ENCODE data around the gene ZDHHC18. TPM values are rescaled to one million over a fixed set of nuclear protein-coding genes. Genes with fewer than 3 reads are reported as not detected.

ZDHHC18 gene
- total RNA-seq, 1 donor from 2014 or later: 29.7 TPM

GRCh38 chr1:26894263-26894662 lies 67.8 kb downstream of the ZDHHC18 start:
- no peaks in the 10 kb centered on the region for H3K9me3 Mint-ChIP-seq
- no peak for DNase-seq (ENCODE audit: extremely low spot score, unreplicated experiment)
- TF ChIP-seq CTCF (conservative IDR thresholded peaks at IDR 0.05): no peak
- peaks cover 13% of the 10 kb centered on the region for H3K4me1 Mint-ChIP-seq (ENCODE audit: unreplicated experiment)
- peak overlapping the region; percentile 68 for H3K27ac Mint-ChIP-seq
- no peaks in the 10 kb centered on the region for H3K27me3 Mint-ChIP-seq
- no peak overlapping the region for H3K4me3 Mint-ChIP-seq
- peaks cover 19% of the 10 kb centered on the region for H3K36me3 Mint-ChIP-seq

DNA sequence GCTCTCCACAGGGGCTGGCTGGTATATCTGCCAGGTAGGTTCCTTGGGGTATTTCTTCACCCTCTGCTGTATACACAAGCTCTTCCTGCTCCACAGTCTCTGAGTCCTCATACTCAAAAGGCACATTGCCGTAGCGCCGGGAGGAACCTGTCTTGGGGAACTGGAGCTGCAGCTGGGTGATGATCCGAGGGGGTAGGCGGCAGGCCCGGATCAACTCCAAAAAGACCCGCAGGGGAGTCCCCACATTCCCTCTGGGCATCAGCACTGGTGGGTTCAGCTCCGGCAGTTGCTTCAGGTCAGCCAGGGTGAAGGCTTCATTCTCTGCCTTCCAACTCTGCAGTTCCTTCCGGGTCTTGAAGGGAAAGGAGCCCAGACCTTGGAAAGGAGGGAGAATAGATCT lies 70.9 kb downstream of the ZDHHC18 start:
- no peak overlapping the region for H3K4me3 Mint-ChIP-seq
- H3K27ac Mint-ChIP-seq: no peak overlapping the region
- peaks cover 20% of the 10 kb centered on the region for H3K36me3 Mint-ChIP-seq
- DNase-seq (ENCODE audit: extremely low spot score, unreplicated experiment): no peak
- H3K4me1 Mint-ChIP-seq (ENCODE audit: unreplicated experiment): peaks cover 19% of the 10 kb centered on the region
- no peaks in the 10 kb centered on the region for H3K9me3 Mint-ChIP-seq
- TF ChIP-seq CTCF (conservative IDR thresholded peaks at IDR 0.05): no peak
- no peaks in the 10 kb centered on the region for H3K27me3 Mint-ChIP-seq

DNA sequence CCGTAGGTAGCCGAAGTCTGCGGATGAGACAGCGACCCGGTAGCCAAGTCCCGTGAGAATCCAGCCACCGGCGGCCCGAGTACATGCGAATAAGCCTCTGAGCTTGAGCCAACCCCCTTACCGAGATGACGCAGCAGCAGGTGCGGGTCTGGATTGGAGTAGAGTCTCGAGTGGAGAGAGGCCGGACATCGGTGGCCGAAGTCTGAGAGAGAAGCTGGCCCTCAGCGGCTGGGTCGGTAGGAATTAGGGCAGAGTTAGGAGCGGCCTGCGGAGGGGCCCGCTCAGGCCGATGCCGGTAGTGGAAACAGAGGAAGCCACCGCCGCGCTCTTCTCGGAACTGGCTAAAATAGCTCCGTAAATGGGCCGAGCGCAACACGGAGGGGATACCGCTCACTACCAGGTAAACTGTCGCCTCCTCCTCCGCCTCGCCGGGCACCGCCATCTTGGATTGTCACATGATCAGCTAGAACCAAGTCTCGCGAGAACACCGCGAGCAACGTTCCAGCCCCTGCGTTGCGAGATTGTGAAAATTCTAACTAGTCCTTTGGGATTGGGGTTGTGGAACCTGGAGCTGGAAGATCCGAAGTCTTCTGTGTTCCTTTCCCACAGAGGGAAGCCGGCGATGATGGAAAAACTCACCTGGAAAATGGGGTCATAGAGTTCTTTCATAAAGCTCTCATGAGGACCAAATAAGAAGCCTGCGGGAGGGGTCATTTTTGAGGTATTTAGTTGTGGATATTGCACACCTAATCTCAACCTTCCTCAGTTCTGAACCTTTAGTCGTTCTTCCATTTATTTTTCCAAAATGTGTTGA lies 73.7 kb downstream of the ZDHHC18 start, which contains the start of gene GPATCH3:
Gene GPATCH3, minus strand, starts transcription at position 467 of the 814 bp plus-strand sequence. Its CDS starts 25 bp downstream, at position 442.
- peak; percentile 91 for DNase-seq (ENCODE audit: extremely low spot score, unreplicated experiment)
- H3K27ac Mint-ChIP-seq: peak within 1 kb of the TSS; percentile 95
- peak within 1 kb of the TSS; percentile 94 for H3K4me3 Mint-ChIP-seq
- peaks cover 19% of the 10 kb centered on the region for H3K4me1 Mint-ChIP-seq (ENCODE audit: unreplicated experiment)
- H3K27me3 Mint-ChIP-seq: no peaks in the 10 kb centered on the region
- H3K9me3 Mint-ChIP-seq: no peaks in the 10 kb centered on the region
- no peak for TF ChIP-seq CTCF (conservative IDR thresholded peaks at IDR 0.05)
- H3K36me3 Mint-ChIP-seq: peaks cover 9% of the 10 kb centered on the region

DNA sequence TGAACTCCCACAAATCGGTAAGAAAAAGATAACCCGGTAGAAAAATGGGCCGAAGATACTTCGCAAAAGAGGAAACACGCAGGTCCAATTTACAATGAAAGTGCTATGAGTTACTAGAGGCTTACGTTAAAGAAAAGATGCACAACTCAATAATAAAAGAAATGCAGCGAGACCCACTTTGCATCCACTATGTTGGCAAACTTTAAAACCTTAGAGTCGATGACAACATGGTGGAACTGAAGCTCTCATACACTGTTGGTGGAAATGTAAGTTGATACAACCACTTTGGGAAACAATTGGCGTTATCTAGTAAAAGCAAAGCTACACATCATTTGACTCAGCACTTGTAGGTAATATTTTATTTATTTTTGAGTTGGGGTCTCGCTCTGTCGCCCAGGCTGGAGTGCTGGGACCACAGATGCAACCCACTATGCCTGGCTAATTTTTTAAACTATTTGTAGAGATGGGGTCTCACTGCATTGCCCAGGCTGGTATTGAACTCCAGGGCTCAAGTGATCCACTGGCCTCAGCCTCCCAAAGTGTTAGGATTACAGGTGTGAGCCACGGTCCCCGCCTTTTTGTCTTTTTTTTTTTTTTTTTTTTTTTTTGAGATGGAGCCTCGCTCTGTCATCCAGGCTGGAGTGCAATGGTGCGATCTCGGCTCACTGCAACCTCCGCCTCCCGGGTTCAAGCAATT lies 74.5 kb downstream of the ZDHHC18 start:
- peak overlapping the region; percentile 94 for H3K4me3 Mint-ChIP-seq
- H3K36me3 Mint-ChIP-seq: peaks cover 9% of the 10 kb centered on the region
- H3K27ac Mint-ChIP-seq: peak overlapping the region; percentile 95
- H3K27me3 Mint-ChIP-seq: no peaks in the 10 kb centered on the region
- no peak for TF ChIP-seq CTCF (conservative IDR thresholded peaks at IDR 0.05)
- DNase-seq (ENCODE audit: extremely low spot score, unreplicated experiment): no peak
- H3K9me3 Mint-ChIP-seq: no peaks in the 10 kb centered on the region
- peaks cover 19% of the 10 kb centered on the region for H3K4me1 Mint-ChIP-seq (ENCODE audit: unreplicated experiment)

Other genes with a start within 250 kb of the ZDHHC18 start
- gene ARID1A, start 130.7 kb upstream of the ZDHHC18 start, total RNA-seq (ENCODE audit: low replicate concordance): 106 and 121 TPM in 2 replicates
- 13.3 and 15.3 TPM in 2 replicates for gene PIGV, start 38.7 kb upstream of the ZDHHC18 start, total RNA-seq (ENCODE audit: low replicate concordance)
- gene SFN, start 36.5 kb downstream of the ZDHHC18 start, total RNA-seq (ENCODE audit: low replicate concordance): 27.7 and 86.8 TPM in 2 replicates
- gene GPN2, start 63.6 kb downstream of the ZDHHC18 start, total RNA-seq (ENCODE audit: low replicate concordance): 28.7 and 35.1 TPM in 2 replicates
- gene GPATCH3, start 73.8 kb downstream of the ZDHHC18 start, total RNA-seq (ENCODE audit: low replicate concordance): 19.2 and 23.7 TPM in 2 replicates
- 6.8 and 7.2 TPM in 2 replicates for gene NR0B2, start 87.3 kb downstream of the ZDHHC18 start, total RNA-seq (ENCODE audit: low replicate concordance)
- gene NUDC, start 95.1 kb downstream of the ZDHHC18 start, total RNA-seq (ENCODE audit: low replicate concordance): 73.4 and 82.7 TPM in 2 replicates
- gene KDF1, start 133.8 kb downstream of the ZDHHC18 start, total RNA-seq (ENCODE audit: low replicate concordance): 12.2 and 26.9 TPM in 2 replicates
- gene TRNP1, start 167.0 kb downstream of the ZDHHC18 start, total RNA-seq (ENCODE audit: low replicate concordance): 39.2 and 52.3 TPM in 2 replicates
- 9.3 and 10.4 TPM in 2 replicates for gene TENT5B, start 186.2 kb downstream of the ZDHHC18 start, total RNA-seq (ENCODE audit: low replicate concordance)